ENCODE measurements around the gene PDS5B.
"Not testable (repeated sequence)": the region's sequence is repeated elsewhere in the genome, so short reads cannot be mapped to it uniquely, and the experiment has no call there.

The PDS5B gene

DNA sequence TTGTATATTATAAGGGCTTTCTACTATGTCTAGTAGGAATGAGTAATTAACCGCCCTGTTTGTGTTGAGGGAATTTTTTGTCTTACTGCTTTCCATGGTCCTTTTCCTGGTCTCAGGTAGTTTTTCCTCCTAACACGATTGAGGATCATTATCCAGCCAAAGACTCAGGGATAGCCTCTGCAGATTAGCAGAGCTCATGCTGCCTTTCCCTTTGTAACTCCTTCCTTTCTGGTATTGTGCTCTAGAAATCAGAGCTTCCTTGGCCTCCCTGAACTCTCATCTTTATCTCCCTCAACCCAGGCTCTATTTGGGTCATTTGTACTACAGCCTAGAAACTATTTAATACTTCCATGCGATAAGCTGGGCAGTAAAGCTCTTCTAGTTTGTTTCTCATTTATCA is 142.1 kb downstream of the PDS5B start:
- no peak for DNase-seq

DNA sequence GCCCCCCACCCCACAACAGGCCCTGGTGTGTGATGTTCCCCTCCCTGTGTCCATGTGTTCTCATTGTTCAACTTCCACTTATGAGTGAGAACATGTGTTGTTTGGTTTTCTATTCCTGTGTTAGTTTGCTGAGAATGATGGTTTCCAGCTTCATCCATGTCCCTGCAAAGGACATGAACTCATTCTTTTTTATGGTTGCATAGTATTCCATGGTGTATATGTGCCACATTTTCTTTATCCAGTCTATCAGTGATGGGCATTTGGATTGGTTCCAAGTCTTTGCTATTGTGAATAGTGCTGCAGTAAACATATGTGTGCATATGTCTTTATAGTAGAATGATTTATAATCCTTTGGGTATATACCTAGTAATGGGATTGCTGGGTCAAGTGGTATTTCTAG is 142.8 kb downstream of the PDS5B start:
- not testable (repeated sequence) for DNase-seq

DNA sequence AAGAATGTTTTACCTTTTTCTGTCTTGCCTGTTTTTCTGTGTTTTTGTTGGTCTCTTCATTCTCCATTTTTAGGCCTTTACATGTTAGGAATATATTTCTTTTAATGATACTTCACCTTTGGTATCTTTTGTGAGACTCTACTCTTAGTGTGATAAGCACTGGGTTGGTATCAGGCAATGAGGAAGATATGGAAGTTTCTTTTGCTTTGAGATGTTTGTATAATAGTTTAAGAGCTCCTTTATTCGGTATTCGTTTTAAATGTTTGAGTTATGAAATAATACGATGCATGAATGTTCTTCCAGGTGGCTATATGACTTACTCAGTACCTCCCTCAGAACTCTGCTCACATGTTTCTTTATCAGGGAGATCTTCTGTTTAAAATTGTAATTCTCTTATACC is 144.8 kb downstream of the PDS5B start:
- DNase-seq = no peak

DNA sequence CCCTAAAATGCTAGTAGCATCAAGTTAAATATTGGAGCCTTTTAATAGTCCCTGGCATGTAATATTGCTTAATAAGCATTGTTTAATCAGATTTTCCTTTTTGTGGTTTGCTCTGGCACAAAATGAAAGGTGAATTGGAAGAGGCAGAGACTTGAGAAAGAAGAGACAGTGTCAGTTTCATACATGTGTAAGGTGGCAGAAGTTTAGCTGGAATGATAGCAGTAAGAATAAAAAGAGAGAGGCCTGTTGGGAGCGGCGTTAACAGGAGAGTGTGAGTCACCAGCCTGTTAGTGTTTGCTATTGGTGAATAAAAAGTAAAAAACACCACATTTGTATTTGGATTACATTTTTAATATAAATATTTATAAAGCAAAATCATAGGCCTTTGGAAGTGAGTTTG is 145.3 kb downstream of the PDS5B start:
- DNase-seq = no peak

DNA sequence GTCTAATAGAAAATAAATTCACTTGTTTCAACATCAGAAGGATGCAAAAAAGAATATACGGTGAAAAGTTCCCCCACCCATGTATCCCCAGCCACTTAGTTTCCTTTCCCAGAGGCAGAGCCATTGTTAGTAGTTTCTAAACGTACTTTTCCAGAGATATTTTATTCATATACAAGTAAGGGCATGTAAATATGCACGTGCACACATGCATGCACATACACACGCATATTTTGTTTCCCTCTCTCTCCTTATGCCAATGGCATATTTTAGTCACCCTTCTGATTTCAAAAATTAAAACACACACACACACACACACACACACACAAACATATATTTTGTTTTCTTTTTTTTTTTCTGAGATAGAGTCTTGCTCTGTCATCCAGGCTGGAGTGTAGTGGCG is 147.4 kb downstream of the PDS5B start:
- DNase-seq = no peak

DNA sequence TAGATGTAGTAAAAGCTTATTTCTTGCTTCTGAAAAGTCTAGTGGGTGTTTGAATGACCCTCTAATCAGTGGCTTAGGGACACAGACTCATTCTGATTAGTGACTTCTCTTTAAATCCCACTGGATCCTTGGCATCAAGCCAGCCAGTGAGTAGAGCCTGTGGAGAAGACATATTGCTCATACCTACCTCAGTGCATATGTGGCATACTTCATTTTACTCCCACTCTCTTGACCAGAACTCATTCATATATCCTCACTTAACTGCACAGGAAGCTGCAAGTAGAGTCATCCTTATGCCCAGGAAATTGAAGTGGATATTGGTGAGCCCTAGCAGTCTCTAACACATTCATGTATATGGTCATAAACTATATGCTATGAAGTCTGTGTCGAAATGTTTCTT is 148.3 kb downstream of the PDS5B start:
- DNase-seq = peak; percentile 77

DNA sequence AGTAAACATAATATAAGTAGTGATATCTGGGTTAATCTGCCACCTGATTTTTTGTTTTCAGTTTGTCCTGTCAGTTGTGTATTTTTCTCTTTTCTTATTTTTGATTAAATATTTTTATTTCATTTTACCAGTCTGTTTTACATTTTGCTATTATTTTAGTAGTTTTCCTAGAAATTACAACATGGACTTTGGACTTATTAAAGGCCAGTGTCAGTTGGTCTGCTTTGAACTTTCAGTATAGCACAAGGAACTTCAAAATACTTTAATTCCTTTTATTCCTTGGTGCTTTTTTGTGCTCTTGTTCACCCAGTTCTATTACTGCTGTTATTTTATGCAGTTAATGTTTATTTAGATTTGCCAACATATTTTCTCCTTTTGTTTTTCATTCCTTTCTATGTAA is 149.6 kb downstream of the PDS5B start:
- DNase-seq = no peak

DNA sequence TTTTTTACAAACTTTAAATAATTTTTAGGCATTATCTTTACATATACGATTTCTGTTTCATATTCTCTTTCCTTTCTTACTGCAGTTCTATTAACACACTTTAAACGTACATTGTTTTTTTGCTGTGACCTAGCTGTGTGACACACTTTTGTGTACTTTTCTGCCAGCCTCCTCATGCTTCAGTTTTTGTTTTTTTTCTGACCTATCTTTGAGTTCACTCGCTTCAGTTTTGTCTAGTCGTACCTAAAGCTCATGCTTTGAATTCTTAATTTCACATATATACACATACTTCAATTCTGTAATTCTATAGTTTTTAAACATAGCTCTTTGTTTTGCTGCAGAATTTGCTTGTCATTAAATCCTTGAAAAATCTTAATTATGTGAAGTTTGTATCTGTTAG is 150.4 kb downstream of the PDS5B start:
- DNase-seq = no peak

DNA sequence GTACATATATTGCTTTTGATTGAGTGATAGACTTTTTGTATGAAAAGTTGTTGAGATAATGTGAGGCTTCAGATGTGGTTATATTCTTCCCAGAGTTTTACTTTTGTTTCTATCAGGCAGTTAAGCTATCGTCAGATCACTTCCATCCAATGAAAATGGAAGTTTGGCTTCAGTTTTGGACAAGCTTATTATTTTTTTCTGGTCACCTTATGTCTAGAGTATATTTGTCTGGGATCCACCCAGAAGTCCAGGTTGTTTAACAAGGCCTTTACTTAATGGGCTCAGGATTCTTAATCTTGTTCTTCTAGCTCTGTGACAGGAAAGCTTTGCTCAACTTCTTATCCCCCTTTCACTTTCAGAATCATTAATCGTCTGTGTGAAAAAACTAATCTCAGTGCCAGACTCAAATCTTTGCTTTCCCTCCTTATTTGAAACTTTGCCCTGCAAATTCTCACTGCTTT is 150.9 kb downstream of the PDS5B start:
- DNase-seq = no peak

DNA sequence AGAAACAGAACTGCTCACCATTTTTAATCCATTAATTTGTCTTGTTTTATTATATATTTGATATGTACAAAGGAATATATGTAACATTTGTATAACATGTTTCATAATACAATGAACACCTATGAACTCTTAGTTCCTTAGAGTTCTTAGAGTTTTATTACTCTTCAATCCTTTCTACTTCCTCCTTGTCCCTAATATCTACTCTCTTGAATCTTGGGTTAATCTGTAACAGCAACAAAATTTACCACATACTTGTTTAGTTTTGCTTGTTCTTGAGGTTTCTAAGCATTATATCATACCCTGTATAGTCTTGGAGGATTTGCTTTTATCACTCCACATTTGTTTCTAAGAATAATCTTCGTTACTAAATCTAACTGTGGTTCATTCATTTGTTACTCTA is 151.4 kb downstream of the PDS5B start:
- no peak for DNase-seq

DNA sequence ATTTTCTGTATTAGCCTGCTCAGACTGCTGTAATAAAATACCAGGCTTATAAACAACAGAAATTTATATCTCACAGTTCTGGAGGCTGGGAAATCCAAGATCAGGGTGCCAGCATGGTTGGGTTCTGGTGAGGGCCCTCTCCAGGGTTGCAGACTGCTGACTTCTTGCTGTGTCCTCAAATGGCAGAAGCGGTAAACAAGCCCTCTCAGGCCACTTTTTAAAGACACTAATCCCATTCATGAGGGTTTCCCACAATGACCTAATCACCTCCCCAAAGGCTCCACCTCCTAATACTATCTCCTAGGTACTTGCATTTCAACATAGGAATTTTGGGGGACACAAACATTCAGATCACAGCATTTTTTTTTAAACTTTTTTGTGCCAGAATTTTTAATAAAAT is 159.3 kb downstream of the PDS5B start:
- no peak for DNase-seq

DNA sequence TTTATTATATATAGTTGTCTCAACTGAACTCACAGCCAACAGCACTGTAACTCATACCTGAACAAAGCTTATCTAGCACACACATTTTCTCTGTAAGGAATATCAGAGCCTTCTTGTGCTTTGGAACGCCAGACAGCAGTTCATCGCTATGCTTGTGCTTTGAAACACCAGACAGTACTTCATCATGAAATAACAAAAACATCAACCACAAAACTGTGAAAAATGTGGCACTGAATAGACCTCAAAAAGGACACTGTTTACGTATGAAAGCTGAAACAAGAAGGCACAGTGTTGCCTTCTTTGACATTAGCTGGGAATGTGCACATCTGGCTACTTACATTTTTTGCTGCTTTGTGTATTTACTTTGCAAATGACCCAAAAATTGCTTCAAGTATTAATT is 160.2 kb downstream of the PDS5B start:
- DNase-seq = peak; percentile 75

DNA sequence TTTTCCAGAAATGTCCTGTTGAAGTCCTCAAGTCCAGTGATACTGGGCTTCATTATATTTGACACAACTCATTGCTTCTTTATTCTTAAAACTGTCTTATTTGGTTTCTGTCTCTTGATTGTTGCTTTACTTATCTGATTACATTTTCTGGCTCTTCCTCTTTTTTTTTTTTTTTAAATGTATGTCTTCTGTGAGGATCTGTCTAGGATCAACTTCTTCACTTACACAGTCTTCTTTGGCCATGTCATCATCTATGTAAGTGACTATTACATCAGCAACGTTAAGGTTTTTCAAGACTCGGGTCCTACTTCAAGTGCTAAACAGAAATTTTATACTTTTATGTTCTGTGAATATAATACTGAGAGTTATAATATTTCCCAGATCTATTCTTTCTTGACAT is 162.1 kb downstream of the PDS5B start:
- no peak for DNase-seq

DNA sequence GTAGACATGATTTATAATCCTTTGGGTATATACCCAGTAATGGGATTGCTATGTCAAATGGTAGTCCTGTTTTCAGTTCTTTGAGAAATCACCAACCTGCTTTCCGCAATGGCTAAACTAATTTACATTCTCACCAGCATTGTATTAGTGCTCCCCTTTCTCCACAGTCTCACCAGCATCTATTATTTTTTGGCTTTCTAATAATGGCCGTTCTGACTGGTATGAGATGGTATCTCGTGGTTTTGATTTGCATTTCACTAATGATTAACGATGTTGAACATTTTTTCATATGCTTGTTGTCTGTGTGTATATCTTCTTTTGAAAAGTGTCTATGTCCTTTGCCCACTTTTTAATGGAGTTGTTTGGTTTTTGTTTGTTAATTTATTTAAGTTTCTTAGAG is 165.1 kb downstream of the PDS5B start:
- no peak for DNase-seq

DNA sequence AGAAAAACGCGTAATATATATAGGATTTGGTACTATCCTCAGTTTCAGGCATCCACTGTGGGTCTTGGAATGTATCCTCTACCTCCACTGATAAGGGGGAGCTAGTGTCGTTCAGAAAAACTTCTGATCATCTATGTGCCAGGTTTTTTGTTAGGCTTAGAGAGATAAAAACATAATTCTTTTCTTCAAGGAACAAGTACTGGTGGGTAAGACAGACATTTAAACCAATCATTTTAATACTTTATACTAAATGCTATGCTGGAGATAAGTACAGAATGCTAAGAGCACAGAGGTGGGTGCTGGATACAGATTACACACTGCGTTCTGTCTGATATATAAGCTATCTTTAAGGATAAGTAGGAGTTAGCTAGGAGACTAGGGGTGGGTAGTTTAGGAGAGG is 166.1 kb downstream of the PDS5B start:
- no peak for DNase-seq

DNA sequence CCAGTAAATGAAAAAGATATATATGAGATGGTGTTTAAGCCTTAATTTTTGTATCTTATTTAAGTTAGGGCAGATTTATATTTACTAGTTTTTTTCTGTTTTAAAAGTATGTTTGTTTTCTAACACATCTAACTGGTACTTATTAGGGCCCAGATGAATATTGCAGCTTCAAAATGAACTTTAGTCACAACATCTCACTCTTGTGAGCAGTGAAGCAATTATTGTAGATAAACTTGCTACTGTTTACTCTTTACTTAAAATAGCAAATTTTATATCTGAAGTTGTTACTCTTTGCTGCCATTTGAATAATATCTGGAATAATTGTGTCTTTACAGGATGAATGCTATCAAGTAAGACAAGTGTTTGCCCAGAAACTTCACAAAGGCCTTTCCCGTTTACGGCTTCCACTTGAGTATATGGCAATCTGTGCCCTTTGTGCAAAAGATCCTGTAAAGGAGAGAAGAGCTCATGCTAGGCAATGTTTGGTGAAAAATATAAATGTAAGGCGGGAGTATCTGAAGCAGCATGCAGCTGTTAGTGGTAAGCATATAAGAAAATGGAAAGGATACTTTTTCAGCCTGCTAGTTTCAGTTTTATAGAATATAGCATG is 166.8 kb downstream of the PDS5B start:
- no peak for DNase-seq

DNA sequence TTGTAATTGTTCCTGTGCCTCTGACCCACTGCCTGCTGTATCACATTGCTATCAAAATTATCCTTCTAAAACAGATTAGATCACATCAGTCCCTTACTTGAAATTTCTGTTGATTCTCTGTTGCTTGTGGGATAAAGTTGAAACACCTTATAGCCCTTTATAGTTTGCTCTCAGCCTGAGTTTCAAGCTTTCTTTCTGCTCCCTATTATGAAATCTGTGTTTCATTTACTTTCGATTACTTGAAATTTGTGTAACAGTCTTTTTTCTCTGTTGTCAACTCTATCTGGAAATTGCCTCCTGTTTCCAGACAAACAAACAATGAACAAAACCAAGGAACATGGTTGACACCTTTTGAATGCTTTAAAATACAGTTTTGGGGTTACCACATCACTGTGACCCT is 167.9 kb downstream of the PDS5B start:
- no peak for DNase-seq

DNA sequence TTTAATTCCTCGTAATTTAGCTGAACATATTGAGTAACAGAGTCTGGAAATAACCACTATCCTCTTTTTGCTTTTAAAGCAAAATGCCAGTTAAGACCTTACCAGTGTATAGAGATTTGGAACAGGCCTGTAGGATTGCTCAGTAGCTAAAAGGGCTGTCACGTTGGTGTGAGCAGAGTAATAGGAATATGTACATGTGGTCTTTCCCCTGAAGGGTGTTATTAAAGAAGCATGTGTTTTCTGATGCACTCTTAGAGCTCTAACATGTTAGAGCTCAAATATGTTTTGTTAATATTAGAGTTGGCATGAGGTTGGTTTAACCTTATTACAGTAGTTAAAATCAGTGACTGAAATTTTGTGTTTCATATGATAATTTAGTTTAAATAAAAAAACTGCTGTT is 172.9 kb downstream of the PDS5B start:
- no peak for DNase-seq

DNA sequence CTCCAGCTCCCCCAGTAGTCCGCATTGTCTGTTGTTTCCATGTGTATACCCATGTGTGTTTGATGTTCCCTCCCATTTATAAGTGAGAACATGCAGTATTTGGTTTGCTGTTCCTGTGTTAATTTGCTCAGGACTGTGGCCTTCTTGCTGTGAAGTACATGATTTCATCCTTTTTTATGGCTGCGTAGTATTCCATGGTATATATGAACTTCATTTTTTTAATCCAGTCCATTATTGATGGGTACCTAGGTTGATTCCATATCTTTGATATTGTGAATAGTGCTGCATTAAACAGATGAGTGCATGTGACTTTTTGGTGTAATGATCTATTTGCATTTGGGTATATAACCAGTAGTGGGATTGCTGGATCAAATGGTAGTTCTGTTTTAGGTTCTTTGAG is 175.2 kb downstream of the PDS5B start:
- no peak for DNase-seq

DNA sequence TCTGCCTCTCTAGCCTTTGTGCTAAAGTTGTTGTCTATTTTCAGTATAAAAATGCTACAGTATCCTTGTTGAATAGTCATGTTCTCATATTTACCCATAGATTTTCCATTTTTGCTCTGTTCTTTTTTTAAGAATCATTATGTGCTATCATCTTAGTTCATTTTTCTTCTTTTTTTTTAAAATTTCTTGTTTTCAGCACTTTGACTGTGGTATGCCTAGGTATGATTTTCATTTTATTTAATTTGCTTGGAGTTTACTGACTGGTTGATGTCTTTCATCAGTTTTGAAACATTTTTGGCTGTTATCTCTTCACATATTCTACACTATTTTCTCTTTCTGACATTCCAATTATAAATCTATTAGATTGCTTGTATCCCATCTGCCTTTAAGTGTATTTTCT is 192.9 kb downstream of the PDS5B start:
- DNase-seq = no peak

DNA sequence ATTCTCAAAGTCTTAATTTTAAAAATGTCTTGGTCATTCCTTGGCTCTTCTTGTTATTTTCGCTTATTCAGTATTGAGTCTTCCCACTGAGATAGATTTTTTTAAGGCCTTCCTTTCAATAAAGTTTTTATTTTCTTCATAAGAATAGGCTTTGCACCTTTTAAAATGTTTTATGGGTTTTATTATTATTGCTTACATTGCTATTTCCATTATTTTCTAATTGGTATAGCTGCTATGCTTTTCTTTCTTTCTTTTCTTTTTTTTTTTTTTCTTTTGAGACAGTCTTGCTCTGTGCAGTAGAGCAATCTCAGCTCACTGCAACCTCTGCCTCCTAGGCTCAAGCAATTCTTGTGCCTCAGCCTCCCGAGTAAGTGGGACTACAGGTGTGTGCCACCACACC is 195.7 kb downstream of the PDS5B start:
- DNase-seq = no peak

DNA sequence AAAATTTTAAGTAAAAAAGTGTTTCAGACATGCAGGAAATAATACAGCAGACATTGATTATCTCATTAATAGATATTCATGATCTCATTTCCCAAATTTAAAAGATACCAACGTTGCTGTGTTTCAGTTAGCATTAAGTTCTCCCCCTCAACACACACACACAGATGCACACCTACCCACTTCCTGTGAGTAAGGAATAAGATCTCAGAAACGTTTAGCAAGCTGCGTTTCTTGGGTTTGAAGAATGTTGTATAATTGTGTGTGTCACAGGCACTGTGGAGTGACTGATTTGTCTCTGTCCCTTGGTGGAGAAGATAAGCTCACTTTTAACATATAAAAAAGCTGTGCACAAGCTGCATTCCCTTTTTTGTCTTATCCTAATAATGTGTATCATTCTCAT is 196.8 kb downstream of the PDS5B start:
- peak; percentile 20 for DNase-seq

DNA sequence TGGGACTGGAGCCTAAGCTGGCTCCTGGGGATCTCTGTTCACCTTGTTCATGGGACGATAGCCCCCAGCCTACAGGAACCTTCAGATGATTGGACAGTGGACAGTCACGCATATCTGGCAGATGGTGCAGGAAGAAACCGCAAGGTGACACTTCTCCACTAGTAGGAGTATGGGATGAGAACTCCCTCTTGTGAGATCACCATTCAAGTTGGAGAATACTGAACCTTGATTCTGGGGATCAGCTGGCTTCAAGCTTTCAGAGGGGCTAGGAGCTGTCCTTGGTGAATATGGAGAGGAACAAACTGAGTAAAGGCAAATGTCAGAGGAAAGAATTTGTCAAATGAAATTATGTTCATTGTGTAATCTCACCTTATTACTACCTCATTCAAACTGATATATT is 204.5 kb downstream of the PDS5B start:
- peak; percentile 9 for DNase-seq

DNA sequence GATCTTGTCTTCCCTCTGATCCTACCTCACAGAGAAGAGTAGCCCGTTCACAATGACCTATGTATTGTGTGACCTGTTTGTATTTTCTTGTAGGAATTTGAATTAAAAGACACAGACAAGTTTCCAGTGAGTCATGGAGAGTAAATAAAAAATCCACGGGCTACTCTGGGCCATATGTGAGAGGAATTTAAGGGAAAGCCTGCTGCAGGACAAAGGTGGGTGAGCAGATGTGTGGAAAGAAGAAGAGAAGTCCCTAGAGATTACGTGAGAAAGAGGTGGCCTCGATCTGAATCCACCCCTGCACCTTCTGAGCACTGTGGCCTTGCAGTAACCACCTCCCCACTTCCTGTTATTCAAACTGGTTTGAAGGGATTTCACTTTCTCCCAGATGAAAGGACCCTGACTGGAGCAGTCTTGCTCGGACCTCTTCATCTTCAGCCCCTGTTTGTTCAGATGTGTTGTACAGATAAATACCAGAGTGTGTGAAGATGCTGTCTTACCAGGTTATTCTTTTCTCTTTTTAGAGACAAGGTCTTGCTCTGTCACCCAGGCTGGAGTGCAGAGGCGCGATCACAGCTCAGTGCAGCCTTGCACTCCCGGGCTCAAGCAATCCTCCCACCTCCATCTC is 205.4 kb downstream of the PDS5B start:
- peak; percentile 7 for DNase-seq

DNA sequence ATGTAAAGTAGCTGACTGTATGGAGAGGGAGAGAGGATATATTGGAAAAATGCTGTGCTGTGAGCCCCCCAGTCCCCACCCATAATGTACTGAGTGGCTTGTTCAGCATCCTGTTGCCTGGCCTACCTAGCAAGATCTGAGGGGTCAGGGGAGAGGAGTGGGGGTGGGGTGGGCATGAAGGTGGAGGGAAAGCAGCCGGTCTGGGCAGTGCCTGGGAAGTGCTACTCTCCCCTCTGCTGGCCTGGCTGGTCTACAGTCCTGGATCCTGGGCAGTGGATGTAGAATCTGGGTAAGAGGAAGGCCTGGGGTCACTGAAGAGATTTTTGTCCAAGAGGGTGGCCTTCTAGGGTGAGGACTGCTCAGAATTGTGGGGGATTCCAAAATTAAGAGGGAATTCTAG is 210.5 kb downstream of the PDS5B start:
- DNase-seq = no peak

All from fibroblast of skin of back (primary cell).